CD1c-positive myeloid dendritic cell (primary cell): ENCODE data around the gene WASHC2A.
"Not testable (repeated sequence)": the region's sequence is repeated elsewhere in the genome, so short reads cannot be mapped to it uniquely, and the experiment has no call there.

Source experiments
- DNase-seq: peaks from one replicate; pipeline ENCODE4 v3.0.0-alpha.2; 2016; ENCODE audit errors: extremely low spot score

The WASHC2A gene

DNA sequence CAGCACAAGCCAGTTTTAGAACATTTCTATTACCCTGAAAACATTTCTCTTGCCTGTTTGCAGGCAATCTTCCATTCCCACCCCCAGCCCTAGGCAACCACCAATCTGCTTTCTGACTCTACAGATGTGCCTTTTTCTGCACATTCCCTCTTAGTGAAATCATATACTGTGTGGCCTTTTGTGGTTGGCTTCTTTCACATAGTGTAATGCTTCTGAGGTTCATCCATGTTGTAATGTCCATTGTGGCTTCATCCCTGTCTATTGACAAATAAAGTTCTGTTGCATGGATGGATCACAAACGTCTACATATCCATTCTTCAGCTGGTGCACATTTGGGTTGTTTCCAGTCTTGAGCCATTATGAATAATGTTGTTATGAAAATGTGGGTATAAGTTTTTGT is 77.8 kb downstream of the WASHC2A start:
- not testable (repeated sequence) for DNase-seq

DNA sequence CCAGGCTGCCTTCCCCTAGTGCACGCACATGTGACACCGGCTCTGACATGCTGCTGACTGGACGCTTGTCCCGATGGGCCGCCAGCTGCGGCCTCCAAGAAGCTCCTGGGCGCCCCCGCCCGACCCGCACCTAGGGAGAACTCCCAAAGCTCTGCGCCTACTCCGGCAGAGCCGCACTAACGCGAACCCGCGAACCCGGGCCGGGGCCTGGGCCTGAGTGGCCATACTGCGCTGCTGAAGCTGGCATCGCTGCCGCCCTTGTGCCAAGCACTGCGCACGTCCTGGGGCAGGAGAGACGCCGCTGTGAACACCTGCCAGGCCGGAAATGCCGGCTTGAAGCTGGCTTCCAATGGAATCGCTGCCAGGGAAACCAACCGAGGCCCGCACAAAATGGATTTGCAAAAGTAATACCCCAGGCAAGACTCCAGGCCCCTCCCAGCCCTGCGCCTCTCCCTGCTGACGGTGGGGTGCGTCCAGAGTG is 85.1 kb downstream of the WASHC2A start:
- no peak for DNase-seq

DNA sequence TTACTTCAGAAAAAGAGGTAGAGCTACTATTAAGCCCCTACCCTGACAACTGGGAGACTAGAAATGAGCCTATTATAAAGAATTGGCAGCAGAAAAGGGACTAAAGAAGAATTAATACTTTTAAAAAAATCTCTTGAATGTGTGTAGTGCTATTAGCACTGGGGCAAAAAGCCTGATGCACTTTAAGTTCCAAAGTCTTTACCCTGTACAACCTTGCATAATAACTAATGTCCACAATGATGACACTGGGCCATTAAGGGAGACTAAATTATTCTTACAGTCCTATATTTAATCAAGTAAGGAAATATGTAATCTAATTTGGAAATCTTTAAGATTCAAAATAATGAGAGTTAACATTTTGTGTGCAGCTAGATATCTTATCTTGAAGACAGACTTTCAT is 90.1 kb downstream of the WASHC2A start:
- not testable (repeated sequence) for DNase-seq

DNA sequence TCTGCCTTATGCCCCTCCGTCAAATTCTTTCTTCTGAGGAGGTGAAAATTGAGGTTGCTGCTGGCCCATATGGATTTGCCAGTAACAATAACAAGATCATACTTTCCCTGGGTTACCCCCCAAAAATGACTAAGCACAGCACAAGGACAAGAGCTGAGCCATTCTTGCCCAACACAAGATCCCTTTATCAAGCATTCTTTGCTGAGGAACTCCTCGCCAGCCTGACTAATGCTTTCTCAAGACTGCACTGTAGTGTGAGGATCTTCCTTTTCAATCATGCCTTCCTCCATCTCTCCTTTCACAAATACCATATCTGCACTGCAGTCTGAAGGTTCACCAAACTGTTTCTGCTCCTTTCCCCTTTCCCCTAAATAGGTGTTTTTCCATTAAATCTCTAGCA is 92.1 kb downstream of the WASHC2A start:
- not testable (repeated sequence) for DNase-seq

DNA sequence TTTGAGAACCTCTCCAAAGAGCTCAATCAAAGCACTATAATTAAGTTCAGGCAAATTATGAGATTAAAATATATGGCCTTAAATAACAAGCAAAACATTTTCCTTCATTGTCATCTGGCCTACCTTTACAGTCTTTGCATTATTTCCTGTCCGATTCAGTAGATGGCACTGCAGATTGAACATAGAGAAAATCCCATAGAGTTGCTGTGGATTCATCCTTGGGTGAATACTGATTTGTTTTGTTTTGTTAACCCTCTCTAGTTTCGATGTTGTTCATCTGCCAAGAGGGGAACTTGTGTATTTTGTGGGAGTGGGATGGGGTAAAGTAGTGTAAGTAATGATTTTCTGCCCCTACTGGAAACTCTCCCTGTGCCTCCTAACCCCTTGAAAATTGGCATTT is 97.3 kb downstream of the WASHC2A start:
- DNase-seq = not testable (repeated sequence)

DNA sequence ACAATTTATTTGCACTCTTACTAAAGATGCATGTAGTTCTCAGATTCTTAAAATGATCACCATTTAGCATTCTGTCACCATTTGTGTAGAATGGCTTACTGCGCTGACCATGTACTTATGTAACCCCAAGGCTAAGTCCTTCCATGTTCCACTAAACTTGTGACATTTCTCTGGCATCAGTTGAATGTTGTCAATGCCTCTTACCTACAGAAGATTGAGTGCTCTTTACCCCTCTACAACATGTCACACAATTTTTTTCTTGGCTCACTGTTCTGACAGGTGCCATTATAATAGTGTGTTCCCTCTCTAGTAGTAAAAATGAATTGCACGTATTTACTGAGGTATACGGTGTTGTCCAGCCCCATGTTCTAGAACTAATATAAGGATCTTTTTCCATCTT is 100.1 kb downstream of the WASHC2A start:
- not testable (repeated sequence) for DNase-seq

DNA sequence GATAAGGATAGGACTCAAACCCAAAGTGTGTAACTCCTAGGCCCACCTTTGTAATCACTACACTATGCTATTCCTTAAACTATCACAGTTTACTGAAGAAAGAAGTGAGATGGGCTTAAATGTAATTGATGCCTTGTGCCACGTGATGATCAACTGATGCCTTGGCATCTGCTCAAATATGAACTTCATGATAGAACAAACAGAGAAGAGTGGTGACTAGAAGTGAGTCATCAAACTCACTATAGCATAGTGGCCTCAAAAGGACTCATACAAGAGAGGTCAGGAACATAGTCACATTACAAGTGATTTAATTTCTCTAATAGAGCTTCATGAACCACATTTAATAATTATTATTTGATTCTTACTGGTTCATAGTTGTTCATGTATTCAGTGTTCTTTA is 101.8 kb downstream of the WASHC2A start:
- not testable (repeated sequence) for DNase-seq

DNA sequence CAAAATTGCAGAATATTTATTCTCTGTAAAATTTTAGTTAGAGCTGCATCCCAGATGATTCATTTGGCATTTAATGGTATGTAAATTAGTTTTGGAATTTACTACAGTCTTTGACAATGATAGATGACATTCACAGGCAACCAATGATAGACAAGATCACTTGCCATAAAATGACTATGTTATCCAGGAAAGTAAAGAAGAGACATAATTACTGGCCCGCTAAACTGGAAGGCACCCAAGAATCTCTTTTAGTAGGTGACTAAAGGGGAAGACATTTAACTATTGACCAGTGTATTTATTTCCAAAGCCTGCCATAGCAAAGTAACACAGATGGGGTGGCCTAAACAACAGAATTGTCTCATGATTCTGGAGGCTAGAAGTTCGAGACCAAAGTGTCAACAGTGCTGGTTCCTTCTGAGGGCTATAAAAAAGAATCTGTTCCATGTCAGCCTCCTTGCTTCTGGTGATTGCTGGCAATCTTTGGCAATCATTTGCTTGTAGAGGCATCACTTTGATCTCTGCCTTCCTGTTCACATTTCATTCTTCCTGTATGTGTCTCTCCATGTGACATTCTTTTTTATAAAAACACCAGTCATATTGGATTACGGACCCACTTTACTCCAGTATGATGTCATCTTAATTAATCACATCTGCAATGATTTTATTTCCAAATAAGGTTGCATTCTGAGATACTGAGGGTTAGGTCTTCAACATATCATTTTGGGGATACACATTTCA is 107.2 kb downstream of the WASHC2A start:
- DNase-seq = not testable (repeated sequence)
